Keratinocyte (primary cell): ENCODE results near the gene CORO7. TPM values are rescaled to one million over a fixed set of nuclear protein-coding genes. Genes with fewer than 3 reads are reported as not detected.
A peak's percentile ranks its signal among the peaks of the same experiment; 100 is the strongest.

Source experiments
- DNase-seq: peaks from one replicate; pipeline ENCODE4 v3.0.0-alpha.2; 2011; ENCODE audit warnings: low read depth, missing footprints, low spot score
- FAIRE-seq: peaks from 2 replicates; lab custom pipeline; 2011; peaks lifted over from hg19 to GRCh38; lab: Jason Lieb, UNC
- H2AFZ ChIP-seq: 2 replicates; pipeline ENCODE4 v1.6.0; 2012; ENCODE audit warnings: low read length, control low read depth, inconsistent platforms; ENCODE audit not compliant: control insufficient read depth
- H3K27ac ChIP-seq: 2 replicates; pipeline ENCODE4 v1.5.1; 2011; ENCODE audit warnings: low read length; ENCODE audit not compliant: control insufficient read depth, insufficient read depth
- H3K27me3 ChIP-seq: 3 replicates; pipeline ENCODE4 v1.6.0; 2011; ENCODE audit warnings: low read length; ENCODE audit not compliant: control insufficient read depth, insufficient read depth; ENCODE audit errors: extremely low read depth
- H3K36me3 ChIP-seq, 2 experiments: 2 replicates in 1 of 2; 3 replicates in 1 of 2; pipeline ENCODE4 v1.5.1; 2011; ENCODE audit warnings: low read length in 2 of 2, mild to moderate bottlenecking in 1 of 2; ENCODE audit not compliant: control insufficient read depth in 2 of 2, insufficient read depth in 2 of 2; ENCODE audit errors: extremely low read depth in 1 of 2
- H3K4me1 ChIP-seq: 3 replicates; pipeline ENCODE4 v1.5.1; 2011; ENCODE audit warnings: low read length; ENCODE audit not compliant: control insufficient read depth, insufficient read depth; ENCODE audit errors: extremely low read depth
- H3K4me2 ChIP-seq: 3 replicates; pipeline ENCODE4 v1.6.0; 2011; ENCODE audit warnings: low read depth, low read length; ENCODE audit not compliant: control insufficient read depth, insufficient read depth; ENCODE audit errors: extremely low read depth
- H3K4me3 ChIP-seq, 3 experiments: fragments of 200-600 bp in 1 of 3; sonication (generic) in 1 of 3; 2 replicates in 2 of 3; 3 replicates in 1 of 3; pipeline ENCODE4 v1.5.1; 2011 to 2016; ENCODE audit warnings: low read length in 3 of 3, mild to moderate bottlenecking in 3 of 3, control low read depth in 2 of 3, inconsistent platforms in 1 of 3, low read depth in 1 of 3, mixed read lengths in 1 of 3, mixed run types in 1 of 3, moderate library complexity in 1 of 3; ENCODE audit not compliant: control insufficient read depth in 2 of 3, insufficient read depth in 2 of 3; ENCODE audit errors: extremely low read depth in 1 of 3
- H3K79me2 ChIP-seq: 2 replicates; pipeline ENCODE4 v1.6.0; 2012; ENCODE audit warnings: low read length; ENCODE audit not compliant: control insufficient read depth, insufficient read depth
- H3K9ac ChIP-seq: 3 replicates; pipeline ENCODE4 v1.6.0; 2011; ENCODE audit warnings: low read length; ENCODE audit not compliant: control insufficient read depth, insufficient read depth; ENCODE audit errors: extremely low read depth
- H3K9me1 ChIP-seq: 3 replicates; pipeline ENCODE4 v1.6.0; 2011; ENCODE audit warnings: low read length; ENCODE audit not compliant: control insufficient read depth, insufficient read depth; ENCODE audit errors: extremely low read depth
- H3K9me3 ChIP-seq: 2 replicates; pipeline ENCODE4 v1.5.1; 2012; ENCODE audit warnings: low read depth, low read length; ENCODE audit not compliant: control insufficient read depth
- H4K20me1 ChIP-seq: 3 replicates; pipeline ENCODE4 v1.6.0; 2011; ENCODE audit warnings: low read length; ENCODE audit not compliant: control insufficient read depth, insufficient read depth; ENCODE audit errors: extremely low read depth
- EZH2 ChIP-seq: IDR thresholded peaks from one replicate; pipeline ENCODE4 v1.6.1; 2012; ENCODE audit warnings: inconsistent platforms, mild to moderate bottlenecking, low read length, moderate library complexity
- dilution Hi-C: fragments of 300-500 bp; cut with MboI; formaldehyde crosslinking; loops from one replicate; pipeline ENCODE4 v1.7.0; 2020; ENCODE audit warnings: low sequenced_read_pairs; ENCODE audit not compliant: extremely low pct_ligation_motif_present
- polyA plus RNA-seq, 5 experiments: library from polyadenylated mRNA; depleted of rRNA in 3 of 5; stranded (reverse) in 3 of 5; stranded (forward) in 1 of 5; unstranded in 1 of 5; fragments of >200 nt; gene quantifications; 1 replicate in 1 of 5; 2 replicates in 3 of 5; 3 replicates in 1 of 5; pipeline versions ENCODE4 v1.2.1 to v1.2.3, GENCODE V29; 2011 to 2012; ENCODE audit warnings: missing spikeins in 2 of 5, low read depth in 1 of 5, low replicate concordance in 1 of 5
- TF ChIP-seq, protein P1 (sequence below), 3 experiments: IDR thresholded peaks in 1 of 3; conservative IDR thresholded peaks in 1 of 3; optimal IDR thresholded peaks in 1 of 3; 2 replicates in 2 of 3; 3 replicates in 1 of 3; pipeline versions ENCODE3 to v1.5.1; 2011; ENCODE audit warnings: low read length in 3 of 3, mild to moderate bottlenecking in 3 of 3, moderate library complexity in 2 of 3, control low read depth in 1 of 3, inconsistent platforms in 1 of 3; ENCODE audit not compliant: insufficient read depth in 2 of 3; ENCODE audit errors: extremely low read depth in 1 of 3

Gene CORO7
- polyA plus RNA-seq, 1 donor (not counting 4 experiments of a cell fraction or from before 2014, with no cell fraction given) = 8.4 TPM

DNA sequence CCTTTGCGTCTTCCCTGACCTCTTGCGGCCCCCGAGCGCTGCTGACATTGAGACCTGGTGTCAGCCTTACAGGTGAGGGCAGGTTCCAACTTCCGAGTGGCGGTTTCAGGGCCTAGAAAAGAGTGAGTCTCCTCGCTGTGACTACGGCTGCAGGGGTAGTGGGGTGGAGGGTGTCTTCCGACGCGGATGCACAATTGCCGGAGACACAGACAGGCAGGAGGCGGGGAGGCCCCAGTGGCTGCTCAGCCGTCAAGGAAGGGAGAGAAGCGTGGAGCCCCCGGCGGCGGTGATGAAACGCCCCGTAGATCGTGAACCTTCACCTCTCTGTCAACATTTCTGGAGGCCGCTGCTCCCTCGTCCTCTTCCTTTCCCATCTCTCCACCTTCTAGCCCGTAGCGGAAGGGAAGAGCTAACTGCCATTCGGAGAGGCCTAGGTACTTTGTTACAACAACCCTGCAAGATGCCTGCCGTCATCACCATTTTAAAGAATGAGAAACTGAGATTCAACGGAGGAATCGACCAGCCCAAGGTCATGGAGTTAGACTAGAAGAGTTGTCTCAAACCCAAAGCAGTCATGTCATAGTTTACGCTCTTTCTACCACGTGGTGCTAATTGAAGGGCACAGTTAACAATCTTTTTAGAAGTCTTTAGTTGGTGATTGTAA is 9.8 kb upstream of the CORO7 start:
- DNase-seq = no peak
- peaks cover 2 to 6% of the 10 kb centered on the region in 2 experiments for H3K36me3 ChIP-seq
- H3K4me2 ChIP-seq = peak overlapping the region; percentile 99
- dilution Hi-C loops = no loop called here
- no peaks in the 10 kb centered on the region for H3K9me1 ChIP-seq
- TF ChIP-seq, protein P1, sequence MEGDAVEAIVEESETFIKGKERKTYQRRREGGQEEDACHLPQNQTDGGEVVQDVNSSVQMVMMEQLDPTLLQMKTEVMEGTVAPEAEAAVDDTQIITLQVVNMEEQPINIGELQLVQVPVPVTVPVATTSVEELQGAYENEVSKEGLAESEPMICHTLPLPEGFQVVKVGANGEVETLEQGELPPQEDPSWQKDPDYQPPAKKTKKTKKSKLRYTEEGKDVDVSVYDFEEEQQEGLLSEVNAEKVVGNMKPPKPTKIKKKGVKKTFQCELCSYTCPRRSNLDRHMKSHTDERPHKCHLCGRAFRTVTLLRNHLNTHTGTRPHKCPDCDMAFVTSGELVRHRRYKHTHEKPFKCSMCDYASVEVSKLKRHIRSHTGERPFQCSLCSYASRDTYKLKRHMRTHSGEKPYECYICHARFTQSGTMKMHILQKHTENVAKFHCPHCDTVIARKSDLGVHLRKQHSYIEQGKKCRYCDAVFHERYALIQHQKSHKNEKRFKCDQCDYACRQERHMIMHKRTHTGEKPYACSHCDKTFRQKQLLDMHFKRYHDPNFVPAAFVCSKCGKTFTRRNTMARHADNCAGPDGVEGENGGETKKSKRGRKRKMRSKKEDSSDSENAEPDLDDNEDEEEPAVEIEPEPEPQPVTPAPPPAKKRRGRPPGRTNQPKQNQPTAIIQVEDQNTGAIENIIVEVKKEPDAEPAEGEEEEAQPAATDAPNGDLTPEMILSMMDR (optimal IDR thresholded peaks at IDR 0.05 in 1 of 3, IDR thresholded peaks at IDR 0.05 in 1 of 3, conservative IDR thresholded peaks at IDR 0.05 in 1 of 3; ENCODE audit: extremely low read depth in 1 of 3, insufficient read depth in 2 of 3, low read length in 3 of 3) = no peak
- TF ChIP-seq EZH2 = no peak
- H2AFZ ChIP-seq = peak overlapping the region; percentile 77
- H3K27me3 ChIP-seq = no peaks in the 10 kb centered on the region
- no peaks in the 10 kb centered on the region for H3K9me3 ChIP-seq
- H3K4me1 ChIP-seq = peaks cover 21% of the 10 kb centered on the region
- peak overlapping the region; percentile 94 for H3K9ac ChIP-seq
- peak overlapping the region; percentile 99 for H3K27ac ChIP-seq
- H3K4me3 ChIP-seq = peak overlapping the region; percentile 91 to 99 (median 95)
- FAIRE-seq = no peak
- H4K20me1 ChIP-seq = no peaks in the 10 kb centered on the region
- peaks cover 53% of the 10 kb centered on the region for H3K79me2 ChIP-seq

DNA sequence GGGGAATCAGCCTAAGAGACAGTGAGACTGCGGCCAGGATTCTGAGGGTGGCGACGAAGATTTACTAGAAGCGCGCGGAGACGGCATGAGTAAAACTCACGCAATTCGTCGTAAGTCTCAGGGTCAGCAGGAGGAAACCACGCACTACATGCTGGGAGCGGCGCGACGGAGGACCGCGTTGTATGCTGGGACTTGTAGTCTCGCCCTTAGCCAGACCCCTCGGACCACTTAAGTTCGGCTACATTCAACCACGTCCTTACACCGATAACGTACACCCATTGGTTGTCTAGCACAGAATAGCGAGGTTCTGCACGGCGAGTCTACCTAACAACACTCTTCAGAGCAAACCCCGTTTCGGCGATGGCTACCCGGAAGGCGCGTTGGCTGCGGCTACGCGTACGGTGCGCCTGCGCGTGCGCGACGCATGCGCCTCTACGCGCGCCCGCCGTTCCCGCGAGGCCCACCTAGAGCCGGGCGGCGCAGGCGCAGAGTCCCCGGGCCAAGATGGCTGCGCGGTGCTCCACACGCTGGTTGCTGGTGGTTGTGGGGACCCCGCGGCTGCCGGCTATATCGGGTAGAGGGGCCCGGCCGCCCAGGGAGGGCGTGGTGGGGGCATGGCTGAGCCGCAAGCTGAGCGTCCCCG is 9.1 kb upstream of the CORO7 start, which contains the start of gene DNAJA3:
TSS of gene DNAJA3 (plus strand) at position 491 of the 643 bp plus-strand sequence. CDS start at position 505, 14 bp downstream.
- TF ChIP-seq EZH2 = no peak
- TF ChIP-seq, protein P1 (optimal IDR thresholded peaks at IDR 0.05 in 1 of 3, IDR thresholded peaks at IDR 0.05 in 1 of 3, conservative IDR thresholded peaks at IDR 0.05 in 1 of 3; ENCODE audit: extremely low read depth in 1 of 3, insufficient read depth in 2 of 3, low read length in 3 of 3) = no peak
- FAIRE-seq (peak; percentile 75), DNase-seq (peak; percentile 59)
- Histone ChIP-seq H3K4me2 (peak within 1 kb of the TSS; percentile 99), H2AFZ (peak within 1 kb of the TSS; percentile 100), H3K9ac (peak within 1 kb of the TSS; percentile 94), H3K79me2 (peaks cover 47% of the 10 kb centered on the region), H3K27me3 (no peaks in the 10 kb centered on the region), H3K36me3 (peaks cover 0 to 6% of the 10 kb centered on the region in 2 experiments), H3K9me1 (no peaks in the 10 kb centered on the region), H3K4me1 (peaks cover 21% of the 10 kb centered on the region), H3K27ac (peak within 1 kb of the TSS; percentile 99), H3K9me3 (no peaks in the 10 kb centered on the region), H3K4me3 (peak within 1 kb of the TSS; percentile 91 to 99 (median 95)), H4K20me1 (no peaks in the 10 kb centered on the region)
- dilution Hi-C loops = no loop called here
